Skin of body (tissue), 2 donors: ENCODE data around the gene SEPTIN6. TPM values are rescaled to one million over a fixed set of nuclear protein-coding genes. Genes with fewer than 3 reads are reported as not detected.
A peak's percentile ranks its signal among the peaks of the same experiment; 100 is the strongest.
"Not testable (repeated sequence)": the region's sequence is repeated elsewhere in the genome, so short reads cannot be mapped to it uniquely, and the experiment has no call there.

Source experiments
- DNase-seq: peaks from one replicate; lab custom pipeline; 2025; lab: John Stamatoyannopoulos, UW
- total RNA-seq: library from RNA; depleted of rRNA; stranded (reverse); fragments of >200 nt; gene quantifications from one replicate; pipeline ENCODE4 v1.2.3, GENCODE V29; 2014

Gene SEPTIN6
- total RNA-seq, 1 donor from 2014 or later, result 17.2 TPM

- DNase-seq, result no peak
These were observed 1.8 kb downstream of the SEPTIN6 start for GRCh38 chrX:119690921-119691716.

GRCh38 chrX:119688911-119689321 is 4.1 kb downstream of the SEPTIN6 start:
- no peak for DNase-seq

DNA sequence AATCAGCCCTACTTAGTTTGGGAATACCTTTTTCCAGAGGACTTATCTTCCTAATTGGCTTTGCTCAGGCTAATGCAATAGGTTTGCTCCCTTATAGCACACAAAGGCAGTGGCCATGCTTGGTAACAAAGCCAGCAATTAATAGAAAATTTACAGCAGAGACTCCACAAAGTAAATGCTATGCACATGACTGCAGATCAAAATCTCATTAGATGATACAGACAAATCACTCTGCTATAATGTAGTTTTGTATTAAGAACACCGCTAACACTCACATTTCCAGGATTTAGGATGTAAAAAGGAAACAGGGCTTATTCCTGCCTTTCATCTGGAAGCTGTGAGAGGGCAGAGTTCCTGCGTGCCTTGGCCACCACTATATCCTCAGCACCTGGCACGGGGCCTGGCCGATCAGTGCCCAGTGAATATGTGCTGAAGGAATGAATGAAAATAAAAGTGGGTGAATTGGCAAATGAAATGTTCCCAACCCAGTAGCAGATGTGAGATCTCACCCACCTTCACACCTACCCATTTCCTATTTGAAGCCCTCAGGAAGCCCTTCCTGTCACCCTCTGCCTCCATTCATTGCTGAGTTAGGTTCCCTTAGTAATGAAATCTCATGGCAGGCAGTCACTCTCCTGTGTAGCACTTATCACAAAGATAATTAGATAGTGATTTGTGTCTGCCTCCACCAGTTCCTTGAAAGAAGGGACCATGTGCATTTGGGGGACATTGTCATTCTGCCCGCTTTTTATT is 5.1 kb downstream of the SEPTIN6 start:
- DNase-seq, result no peak

GRCh38 chrX:119686087-119686691 is 6.8 kb downstream of the SEPTIN6 start:
- DNase-seq, result peak; percentile 41

GRCh38 chrX:119685225-119686066 is 7.5 kb downstream of the SEPTIN6 start:
- peak; percentile 44 for DNase-seq

DNA sequence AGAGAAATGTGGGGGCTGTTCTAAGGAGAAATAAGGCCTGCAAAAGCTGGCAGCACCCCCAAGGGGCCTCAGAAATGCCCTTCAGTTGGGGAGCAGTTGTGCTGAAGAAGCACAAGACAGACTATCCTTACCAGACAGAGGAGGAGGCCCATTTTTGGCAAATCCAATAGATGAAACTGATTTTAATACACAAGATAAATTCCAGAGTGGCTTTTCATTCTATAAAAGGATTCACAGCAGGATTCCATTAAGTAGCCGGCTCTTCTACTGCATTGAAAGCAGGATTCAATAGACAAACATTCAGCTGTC is 8.1 kb downstream of the SEPTIN6 start:
- no peak for DNase-seq

GRCh38 chrX:119684312-119684711 is 8.7 kb downstream of the SEPTIN6 start:
- not testable (repeated sequence) for DNase-seq

GRCh38 chrX:119682019-119682989 is 10.7 kb downstream of the SEPTIN6 start:
- DNase-seq, result no peak

- DNase-seq, result no peak
These were observed 15.3 kb downstream of the SEPTIN6 start for GRCh38 chrX:119677654-119677981.

- no peak for DNase-seq
These were observed 15.9 kb downstream of the SEPTIN6 start for GRCh38 chrX:119676949-119677653.

GRCh38 chrX:119673336-119673735 is 19.6 kb downstream of the SEPTIN6 start:
- no peak for DNase-seq

DNA sequence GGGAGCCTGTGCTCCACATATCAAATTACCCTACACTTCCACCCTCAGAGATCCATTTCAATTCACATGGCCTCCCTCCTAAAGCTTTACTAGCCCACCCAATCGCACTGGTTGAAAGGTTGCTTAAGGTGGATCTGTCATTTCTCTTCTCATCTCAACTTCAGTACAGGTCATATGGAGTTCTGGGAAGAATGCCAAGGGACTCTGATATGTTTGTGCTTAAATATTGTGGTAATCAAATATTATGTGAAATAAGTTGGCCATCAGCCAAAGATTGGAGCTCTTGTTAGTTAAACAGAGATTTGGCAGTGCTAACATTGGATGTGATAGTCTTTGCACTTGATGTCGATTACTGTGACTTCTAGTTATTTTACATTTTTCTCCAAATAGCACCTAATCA is 20.5 kb downstream of the SEPTIN6 start:
- no peak for DNase-seq

DNA sequence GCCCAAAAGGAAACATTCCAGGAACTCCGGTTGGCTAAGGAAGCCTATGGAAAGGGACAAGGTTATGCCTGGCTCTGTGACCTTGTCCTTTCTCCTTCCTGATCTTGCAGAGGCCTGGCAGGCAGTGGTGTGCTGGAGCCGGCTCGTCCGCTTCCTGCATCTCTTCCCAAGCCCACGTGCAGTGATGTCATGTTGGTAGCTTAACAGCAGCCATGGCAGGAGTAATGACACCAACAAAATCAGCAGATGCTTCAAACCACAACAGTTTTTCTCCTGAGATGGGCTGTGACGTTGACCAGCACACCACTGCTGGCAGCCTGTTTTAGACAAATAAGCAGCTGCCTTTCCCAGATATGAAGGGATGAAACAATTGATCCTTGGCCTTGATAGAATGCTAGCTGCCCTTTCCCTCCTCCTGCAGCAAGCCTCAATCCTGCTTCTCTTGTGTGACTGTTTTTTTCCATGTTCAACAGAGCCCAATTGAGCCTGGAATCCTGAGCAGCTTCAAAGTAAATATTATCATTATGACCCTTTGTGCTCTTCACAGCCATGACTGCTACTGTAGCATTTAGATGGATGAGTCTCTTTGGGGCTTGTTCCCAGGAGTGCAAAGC is 23.4 kb downstream of the SEPTIN6 start:
- DNase-seq, result peak; percentile 4

DNA sequence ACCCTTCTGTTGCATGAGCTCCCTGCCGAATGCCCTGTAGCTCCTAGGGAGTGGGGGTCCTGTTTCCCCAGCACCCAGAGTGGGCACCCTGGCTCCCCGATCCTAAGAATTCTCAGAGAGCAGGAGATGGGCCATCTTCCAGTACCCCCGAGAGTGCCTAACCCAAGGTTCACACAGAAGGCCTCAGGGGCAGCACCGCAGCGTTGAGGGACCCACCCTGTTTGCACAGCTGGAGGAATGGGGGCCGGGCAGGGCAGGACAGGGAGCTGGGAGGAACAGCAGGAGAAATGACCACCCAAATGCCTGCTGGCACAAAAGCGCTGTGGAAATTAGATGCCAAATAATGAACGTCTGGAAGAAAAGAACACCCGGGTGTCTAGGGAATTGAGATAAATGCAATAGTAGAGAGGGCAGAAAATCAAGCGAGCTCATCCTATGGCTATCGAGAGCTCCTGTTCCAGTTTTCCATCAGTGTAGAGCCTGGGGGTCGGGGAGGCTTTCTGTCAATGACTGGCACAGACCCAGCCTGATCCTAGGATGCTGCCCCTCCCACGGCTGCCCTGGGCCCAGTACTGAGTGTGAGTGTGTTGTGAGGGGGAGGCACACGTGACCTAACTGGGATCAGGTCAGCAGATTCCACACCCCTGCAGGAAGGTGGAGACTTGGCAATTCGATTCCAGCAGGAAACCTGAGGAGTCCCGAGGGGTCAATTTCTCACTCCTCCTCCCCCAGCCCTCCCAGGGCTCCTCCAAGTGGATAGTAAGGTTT is 25.7 kb downstream of the SEPTIN6 start:
- no peak for DNase-seq

DNA sequence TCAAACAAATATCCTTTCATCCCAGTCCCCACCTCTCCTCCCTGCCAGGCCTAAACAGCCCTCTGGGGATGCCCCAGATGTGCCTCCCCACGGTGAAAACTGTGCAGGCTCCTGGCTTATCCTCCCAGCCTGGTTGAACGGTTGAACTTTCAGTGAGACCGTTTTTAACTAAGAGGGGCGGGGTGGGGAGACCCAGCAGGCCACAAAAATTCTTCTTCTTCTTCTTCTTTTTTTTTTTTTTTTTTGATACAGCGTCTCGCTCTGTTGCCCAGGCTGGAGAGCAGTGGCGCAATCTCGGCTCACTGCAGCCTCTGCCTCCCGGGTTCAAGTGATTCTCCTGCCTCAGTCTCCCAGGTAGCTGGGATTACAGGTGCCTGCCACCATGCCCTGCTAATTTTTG is 28.1 kb downstream of the SEPTIN6 start:
- DNase-seq, result not testable (repeated sequence)

GRCh38 chrX:119661486-119661885 is 31.5 kb downstream of the SEPTIN6 start:
- DNase-seq, result no peak

DNA sequence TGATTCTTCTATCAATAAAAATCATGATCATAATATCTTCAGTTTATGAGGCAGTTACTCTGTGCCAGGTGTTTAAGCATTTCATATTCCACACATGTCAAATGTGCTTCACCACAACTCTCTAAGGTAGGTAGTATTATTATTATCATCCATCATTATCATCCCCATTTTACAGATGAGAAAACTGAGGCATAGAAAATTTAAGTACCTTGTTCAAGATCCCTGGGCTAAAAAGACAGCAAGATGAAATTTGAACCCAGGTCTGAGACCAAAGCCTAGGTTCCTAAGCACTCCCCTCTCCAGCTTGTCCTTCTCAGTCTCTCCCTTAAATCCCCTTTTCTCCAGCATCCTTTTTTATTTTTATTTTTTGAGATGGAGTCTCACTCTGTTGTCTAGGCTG is 33.4 kb downstream of the SEPTIN6 start:
- no peak for DNase-seq

- no peak for DNase-seq
These were observed 37.8 kb downstream of the SEPTIN6 start for GRCh38 chrX:119655125-119655524.

DNA sequence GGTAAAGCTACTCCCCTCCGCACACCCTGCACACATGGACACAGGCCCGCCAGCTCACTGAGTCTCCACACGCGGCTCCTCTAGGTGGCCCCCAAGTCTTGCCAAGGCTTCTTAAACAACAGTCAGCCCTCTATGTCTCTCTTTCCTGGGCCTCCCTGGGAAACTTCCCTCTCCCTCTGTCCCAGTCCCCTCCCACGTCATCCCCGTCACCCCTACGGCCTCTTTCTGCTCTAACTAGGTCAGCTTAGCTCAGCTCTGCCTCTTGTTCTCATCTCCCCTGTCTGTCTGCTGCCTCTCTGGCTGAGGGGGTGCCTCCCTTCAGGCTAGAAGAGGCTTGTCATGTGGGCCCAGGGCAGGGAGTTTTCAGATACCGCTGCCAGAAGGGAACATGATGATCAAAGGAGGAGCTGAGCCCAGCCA is 38.8 kb downstream of the SEPTIN6 start:
- DNase-seq, result peak; percentile 47
